ENCODE results near the gene RNF166.
A peak's percentile ranks its signal among the peaks of the same experiment; 100 is the strongest.

Gene RNF166

GRCh38 chr16:88705801-88706228 is 393 bp downstream of the RNF166 start:
- no peak for DNase-seq

DNA sequence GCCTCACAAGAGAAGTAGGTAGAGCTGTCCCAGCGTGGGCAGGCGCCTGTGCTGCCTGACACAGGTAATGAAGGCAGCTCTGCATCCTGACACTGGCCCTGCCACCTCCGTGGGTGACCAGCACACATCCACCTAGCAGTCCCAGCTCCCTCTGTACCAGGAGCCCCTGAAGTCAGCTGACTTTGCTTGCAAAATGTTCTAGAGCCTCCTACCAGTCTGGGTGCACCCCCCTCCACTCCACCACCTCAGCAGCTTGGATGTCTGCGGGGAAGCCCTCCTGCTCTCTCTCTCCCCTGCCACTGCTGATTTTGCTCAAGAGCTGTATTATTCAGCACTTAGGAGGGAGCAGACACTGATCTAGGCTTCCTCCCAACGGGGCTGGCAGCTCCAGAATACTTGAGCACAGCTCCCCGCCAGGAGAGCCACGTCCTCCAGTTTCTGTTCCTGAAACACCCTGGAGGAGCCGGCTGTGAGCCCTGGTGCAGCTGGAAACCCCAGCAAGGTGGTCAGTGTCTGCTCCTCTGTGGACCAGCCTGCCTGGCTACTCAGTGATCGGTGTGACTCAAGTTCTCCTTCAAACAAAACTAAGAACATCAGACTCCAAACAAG is 1.0 kb downstream of the RNF166 start:
- no peak for DNase-seq

- no peak for DNase-seq
These were observed 2.5 kb downstream of the RNF166 start for GRCh38 chr16:88703486-88704309.

DNA sequence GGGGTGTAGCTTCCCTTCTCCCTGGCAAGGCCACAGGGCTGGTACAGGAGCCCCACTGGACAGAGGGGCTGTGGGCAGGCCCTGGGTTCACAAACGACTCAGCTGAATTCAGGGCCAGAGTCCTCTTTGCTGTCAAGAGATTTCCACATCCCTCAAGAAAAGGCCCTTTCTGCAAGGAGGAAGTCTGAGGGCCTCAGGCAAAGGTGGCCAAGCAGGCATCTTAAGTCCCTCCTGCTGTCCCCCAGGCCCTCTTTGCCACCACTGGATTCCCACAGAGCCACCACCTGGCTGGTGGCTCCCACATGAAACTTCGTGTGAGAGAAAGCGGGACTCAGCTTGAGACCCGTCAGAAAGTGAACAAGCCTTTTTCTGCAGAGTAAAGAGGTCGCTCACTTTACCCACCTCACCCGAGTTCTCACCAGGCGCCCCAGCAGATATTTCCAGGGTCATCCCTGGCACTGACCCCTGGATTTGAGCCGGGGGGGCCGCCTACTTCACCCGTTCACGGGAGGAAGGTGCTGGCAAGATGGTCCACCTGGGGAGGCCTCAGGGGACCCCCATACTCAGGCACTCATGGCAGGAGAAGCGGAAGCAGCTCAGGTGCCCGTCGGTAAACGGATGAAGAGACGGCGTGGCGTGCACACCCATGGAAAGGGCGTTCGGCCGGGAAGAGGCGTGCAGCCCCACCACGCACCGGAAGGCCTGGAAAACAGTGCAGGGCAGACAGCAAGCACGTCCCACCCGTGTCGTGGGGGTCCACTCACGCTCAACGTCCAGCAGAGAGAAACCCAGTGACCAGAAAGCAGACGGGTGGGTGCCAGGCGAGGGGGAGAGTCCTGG is 3.6 kb downstream of the RNF166 start:
- DNase-seq: no peak

DNA sequence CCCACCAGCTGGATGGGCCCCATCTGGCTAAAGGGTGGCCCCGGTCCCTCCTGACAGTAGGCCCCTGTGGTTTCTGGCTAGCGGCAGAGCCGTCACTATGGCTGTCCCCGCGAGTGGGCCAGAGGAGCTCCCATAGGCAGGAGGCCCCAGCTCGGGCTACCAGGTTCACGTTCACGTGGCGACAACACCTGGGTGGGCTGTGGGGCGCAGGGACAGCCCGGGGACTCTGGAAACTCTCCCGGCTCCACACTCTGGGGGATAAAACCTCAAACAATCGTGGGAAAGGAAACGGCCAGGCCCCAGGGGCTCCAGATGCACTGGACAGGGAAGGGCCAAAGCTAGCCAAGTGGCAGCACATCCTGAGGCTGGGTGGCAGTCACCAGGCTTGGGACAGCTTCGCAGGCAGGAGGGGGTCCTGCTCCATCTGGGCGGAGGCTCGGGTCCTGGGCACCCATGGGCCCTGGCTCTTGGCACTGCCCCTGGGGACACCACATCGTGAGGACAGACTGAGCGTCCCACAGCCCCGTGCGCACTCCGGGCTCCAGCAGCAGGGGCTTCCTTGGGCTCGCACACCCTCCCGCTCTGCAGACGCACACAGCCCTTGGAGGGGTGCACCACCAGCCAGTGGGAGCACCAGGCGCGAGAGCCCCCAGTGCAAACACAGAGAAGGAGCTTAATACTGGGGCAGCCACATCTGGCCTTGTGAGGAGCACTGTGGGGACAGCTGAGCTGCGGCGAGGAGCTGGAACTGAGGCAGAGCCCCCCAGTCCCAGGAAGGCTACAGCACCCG is 4.4 kb downstream of the RNF166 start:
- DNase-seq: no peak

- DNase-seq: peak; percentile 68
These were observed 5.3 kb downstream of the RNF166 start for GRCh38 chr16:88700636-88701482.

DNA sequence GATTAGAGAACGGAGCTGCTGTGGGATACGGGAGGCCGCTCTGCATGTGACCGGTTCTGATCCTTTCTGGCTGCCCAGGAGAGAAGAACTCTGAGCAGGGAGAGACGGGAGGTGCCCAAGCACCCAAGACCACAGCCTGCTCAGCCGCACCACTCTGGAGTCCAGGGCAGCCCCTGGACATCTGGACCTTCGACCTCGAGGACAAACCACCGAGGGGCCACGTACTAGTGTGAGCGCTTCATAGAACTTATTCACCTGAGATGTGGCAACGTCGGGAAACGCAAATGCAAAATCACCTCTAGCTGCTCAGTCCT is 5.9 kb downstream of the RNF166 start:
- no peak for DNase-seq

DNA sequence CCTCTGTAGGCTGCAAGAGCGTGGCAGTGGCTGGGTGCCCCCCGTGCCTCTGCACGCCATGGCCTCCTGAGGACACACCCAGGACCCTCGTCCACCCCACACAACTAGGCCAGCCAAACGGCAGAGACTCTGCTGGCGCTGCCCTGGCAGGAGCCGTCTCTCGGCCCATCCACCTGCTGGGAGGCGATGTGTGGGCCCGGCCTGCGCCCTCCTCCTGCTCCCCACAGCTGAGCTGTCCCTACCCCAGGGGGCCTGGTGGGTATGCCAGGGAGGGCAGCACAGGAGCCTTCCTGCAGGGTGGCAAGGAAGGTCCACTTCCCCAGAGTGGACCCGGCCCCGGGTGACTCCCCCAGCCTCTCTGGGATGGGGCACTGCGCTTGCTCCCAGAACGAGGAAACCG is 7.0 kb downstream of the RNF166 start:
- DNase-seq: no peak

- DNase-seq: no peak
These were observed 7.6 kb downstream of the RNF166 start for GRCh38 chr16:88698646-88699045.

DNA sequence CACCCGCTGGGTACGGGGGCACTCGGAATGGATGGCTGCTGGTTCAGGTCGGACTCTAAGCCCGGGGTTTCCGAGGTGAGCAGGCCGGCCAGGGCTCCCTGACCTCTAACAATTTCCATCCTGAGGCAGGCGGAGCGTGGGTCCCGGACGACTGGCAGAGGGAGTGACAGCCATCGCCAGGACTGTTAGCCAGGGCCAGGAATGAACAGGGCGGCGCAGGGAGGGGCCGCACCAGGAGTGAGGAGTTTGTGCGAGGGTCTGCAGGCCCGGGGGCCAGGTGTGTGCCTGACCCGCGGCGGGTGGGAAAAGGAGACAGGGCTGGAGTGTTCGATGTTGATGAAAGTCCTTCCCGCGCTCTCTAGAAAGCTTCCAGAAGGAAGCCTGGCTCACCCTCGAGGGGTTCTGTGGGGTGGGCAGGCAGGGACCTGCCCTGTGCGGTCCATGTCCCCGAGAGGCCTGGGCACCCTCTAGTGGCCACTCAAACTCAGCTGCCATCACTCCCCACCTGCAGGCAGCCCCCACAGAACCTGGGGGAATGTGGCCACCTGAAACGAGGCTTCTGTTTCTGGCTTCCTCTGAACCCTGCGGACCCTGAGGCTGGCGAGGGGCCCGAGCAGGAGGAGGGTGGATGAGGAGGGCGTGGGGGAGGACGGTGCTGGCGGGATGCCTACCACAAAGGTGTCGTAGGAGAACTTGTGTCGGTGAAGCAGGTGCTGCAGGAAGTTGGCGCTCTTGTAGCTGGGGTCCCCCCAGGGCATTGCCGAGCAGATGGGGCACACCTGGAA is 8.2 kb downstream of the RNF166 start:
- no peak for DNase-seq

DNA sequence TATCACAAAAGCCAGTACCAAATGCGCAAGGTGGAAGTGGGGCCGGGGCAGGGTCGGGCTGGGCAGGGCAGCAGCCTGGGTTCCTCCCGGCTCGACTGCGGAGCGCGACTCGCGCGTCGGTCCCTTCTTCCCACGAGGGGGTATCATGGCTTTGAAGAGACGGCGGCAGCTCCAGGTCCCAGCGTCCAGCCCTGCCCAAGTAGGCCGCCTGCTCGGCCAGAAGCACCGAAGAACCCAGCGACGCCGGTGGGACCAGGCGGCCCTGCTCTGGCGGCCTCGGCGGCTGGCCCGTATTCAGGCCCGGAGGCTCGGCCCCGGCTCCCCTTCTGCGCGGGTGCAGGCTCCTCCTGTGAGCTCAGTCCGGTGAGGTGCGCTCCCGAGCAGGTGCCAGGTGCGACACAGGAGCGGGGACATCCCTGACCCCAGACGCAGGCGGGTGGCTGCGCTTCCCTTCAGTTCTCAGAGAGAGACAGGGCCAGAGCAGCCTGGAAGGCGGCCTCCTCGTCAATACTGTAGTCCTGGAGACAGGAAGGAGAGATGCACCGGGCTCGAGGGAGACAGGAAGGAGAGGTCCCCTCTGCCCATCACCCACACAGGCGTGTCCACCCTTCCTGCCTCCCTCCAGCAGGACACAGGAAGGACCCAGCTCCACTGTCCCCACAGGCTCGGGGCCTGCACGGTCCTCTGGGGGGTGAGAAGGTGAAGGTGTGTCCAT is 8.9 kb downstream of the RNF166 start:
- DNase-seq: no peak

- DNase-seq: no peak
These were observed 9.8 kb downstream of the RNF166 start for GRCh38 chr16:88696441-88696840.

GRCh38 chr16:88695753-88696152 is 10.5 kb downstream of the RNF166 start:
- no peak for DNase-seq

GRCh38 chr16:88695218-88695617 is 11.0 kb downstream of the RNF166 start:
- DNase-seq: no peak

- DNase-seq: no peak
These were observed 11.8 kb downstream of the RNF166 start for GRCh38 chr16:88694221-88695087.

GRCh38 chr16:88693420-88694177 is 12.6 kb downstream of the RNF166 start:
- DNase-seq: no peak

DNA sequence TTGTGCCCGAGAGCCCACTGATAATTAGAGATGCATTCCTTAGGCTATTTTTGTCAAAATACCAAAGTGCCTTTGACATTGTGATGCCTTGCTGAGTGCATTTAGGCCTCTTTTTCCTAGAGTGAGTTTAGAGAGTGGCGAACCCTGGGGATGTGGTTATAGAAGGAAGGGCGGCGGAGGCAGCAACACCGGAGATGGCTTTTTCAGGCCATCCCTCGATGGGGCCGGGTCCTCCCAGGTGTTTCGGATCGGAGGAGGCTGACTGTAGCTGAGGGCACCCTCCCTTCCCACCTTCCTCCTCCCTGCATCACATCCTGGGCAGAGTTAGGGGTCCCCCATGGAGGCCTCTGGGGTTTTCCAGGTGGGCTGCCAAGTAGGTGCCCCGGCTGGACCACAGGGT is 13.3 kb downstream of the RNF166 start:
- DNase-seq: no peak

DNA sequence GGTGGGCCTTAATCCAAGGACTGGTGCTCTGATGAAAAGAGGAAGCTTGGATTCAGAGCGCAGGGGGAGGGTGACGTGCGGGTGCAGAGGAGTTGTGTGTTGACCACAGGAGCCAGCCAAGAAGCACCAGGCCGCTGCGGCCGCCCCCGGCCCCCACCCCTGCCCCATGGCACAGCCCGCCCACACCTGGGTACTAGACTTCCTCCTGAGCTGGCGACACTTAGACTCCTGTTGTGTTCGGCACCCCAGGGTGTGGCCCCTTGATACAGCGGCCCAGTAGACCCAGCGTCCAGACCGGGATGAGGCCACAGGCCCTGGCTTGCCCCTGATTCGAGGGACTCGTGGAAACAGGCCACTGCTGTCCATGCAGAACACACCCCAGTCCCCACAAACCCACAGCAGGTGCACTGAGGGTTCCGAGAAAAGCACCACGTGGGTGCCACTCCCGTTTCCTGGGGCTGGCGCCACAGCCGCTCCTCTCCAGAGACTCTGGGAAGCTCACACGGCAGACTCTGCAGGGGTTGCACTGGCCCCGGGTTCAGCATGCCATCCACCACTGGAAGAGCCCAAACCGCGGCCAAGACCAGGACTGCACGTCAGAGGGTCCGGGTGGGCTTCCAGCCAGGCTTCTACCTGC is 14.2 kb downstream of the RNF166 start:
- DNase-seq: no peak
